ENCODE measurements around the gene MCC.

- no peak for TF ChIP-seq CTCF (conservative IDR thresholded peaks at IDR 0.05)
- no peak for TF ChIP-seq ZFX (IDR thresholded peaks at IDR 0.05)
These were observed 30.6 kb upstream of the MCC start for GRCh38 chr5:113518884-113519283.
